Upper lobe of left lung (tissue), 6 donors: ENCODE data around the gene TCF23. TPM values are rescaled to one million over a fixed set of nuclear protein-coding genes. Genes with fewer than 3 reads are reported as not detected.

Experiments used
- ATAC-seq, 2 donors: fragments of 200-7000 bp; cut with Tn5 transposase; one replicate each; pipeline ENCODE4 v1.9.1; 2022; ENCODE audit warnings: mild to moderate bottlenecking in 2 of 2, moderate library complexity in 2 of 2; ENCODE audit not compliant: low FRiP score in 2 of 2
- DNase-seq, 2 donors: peaks; one replicate each; pipeline ENCODE4 v3.0.0-alpha.2; 2019 to 2020
- H3K27ac ChIP-seq, 4 donors: fragments of 200-600 bp; sonication (generic); one replicate each; pipeline ENCODE4 v1.5.1; 2016 to 2019
- H3K27me3 ChIP-seq, 4 donors: fragments of 200-600 bp; sonication (generic); one replicate each; pipeline ENCODE4 v1.5.1; 2017 to 2019
- H3K36me3 ChIP-seq, 4 donors: fragments of 200-600 bp; sonication (generic); one replicate each; pipeline ENCODE4 v1.5.1; 2016 to 2019
- H3K4me1 ChIP-seq, 4 donors: fragments of 200-600 bp; sonication (generic); one replicate each; pipeline ENCODE4 v1.5.1; 2018 to 2019
- H3K4me3 ChIP-seq, 4 donors: fragments of 200-600 bp; sonication (generic); one replicate each; pipeline ENCODE4 v1.5.1; 2017 to 2019; ENCODE audit warnings: mild to moderate bottlenecking in 2 of 4, moderate library complexity in 1 of 4
- H3K9me3 ChIP-seq, 4 donors: fragments of 200-600 bp; sonication (generic); one replicate each; pipeline ENCODE4 v1.5.1; 2018 to 2019
- EP300 ChIP-seq, 4 donors: sonication (generic); formaldehyde crosslinking; IDR thresholded peaks; one replicate each; pipeline ENCODE4 v1.5.1; 2017; ENCODE audit warnings: antibody characterized with exemption in 4 of 4, control low read depth in 2 of 4
- POLR2A ChIP-seq, 4 donors: fragments of 450-650 bp; IDR thresholded peaks; one replicate each; pipeline ENCODE4 v1.5.1; 2016 to 2017; ENCODE audit warnings: antibody characterized with exemption in 4 of 4, mild to moderate bottlenecking in 2 of 4
- POLR2AphosphoS5 ChIP-seq, 2 donors: sonication (generic); formaldehyde crosslinking; IDR thresholded peaks; one replicate each; pipeline ENCODE4 v1.5.1; 2017; ENCODE audit warnings: antibody characterized with exemption in 2 of 2
- WGBS, 2 donors: methylation state at CpG; one replicate each; pipeline ENCODE4 v1.1.5; 2017 to 2018; 5-methylcytosine and 5-hydroxymethylcytosine counted together
- total RNA-seq, 6 donors: library from RNA; depleted of rRNA in 4 of 6; stranded (reverse); fragments of >200 nt in 4 of 6; gene quantifications; one replicate each; pipeline versions ENCODE4 v1.1.0 to v1.2.1, GENCODE V29; 2016 to 2021
- TF ChIP-seq, protein P1 (sequence below), 6 experiments: fragments of 450-650 bp in 4 of 6; fragments of 200-600 bp in 2 of 6; sonication (generic) in 2 of 6; IDR thresholded peaks; one replicate each; pipeline ENCODE4 v1.5.1; 2016 to 2019; ENCODE audit warnings: antibody characterized with exemption in 6 of 6
- donor health status: DM: no; HTN: no; CAD: no; lungs with moderate emphysema.
- donor health status: DM: no; HTN: yes; CAD: no; lungs with severe emphysema.

TCF23 gene
- under 1 TPM in 2 of 6 donors, not detected in 4; 0.13 to 0.20 TPM for total RNA-seq

DNA sequence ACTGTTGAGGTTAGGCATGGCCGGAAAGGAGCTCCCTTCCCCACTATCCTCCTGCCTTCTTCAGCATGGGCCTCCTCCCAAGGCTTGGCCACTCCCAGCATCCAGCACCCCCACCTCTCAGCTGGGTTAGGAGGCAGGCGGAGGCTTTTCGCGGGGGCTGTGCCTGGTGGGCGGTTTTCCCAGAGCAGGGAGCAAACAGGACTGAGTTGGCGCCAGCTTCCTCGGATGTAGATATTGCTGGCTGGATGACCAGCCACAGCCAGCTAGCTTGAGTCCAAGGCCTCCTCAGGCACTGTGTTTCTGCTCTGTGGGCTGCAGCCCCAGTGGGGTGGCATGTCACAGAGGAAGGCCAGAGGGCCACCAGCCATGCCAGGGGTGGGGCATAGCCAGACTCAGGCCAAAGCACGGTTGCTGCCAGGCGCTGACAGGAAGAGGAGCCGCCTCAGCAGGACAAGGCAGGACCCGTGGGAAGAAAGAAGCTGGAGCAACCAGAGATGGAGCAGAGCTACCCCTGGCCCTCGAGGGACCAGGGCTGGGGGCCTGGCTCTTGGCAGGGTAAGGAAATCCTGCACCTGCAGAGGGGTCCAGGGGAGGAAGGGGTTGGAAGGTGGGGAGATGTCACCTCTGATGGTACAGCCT, at the start of gene TCF23:
Gene TCF23 (plus strand): TSS at position 204 of the 639 bp plus-strand sequence. CDS start 130 bp downstream, at position 334.
- ATAC-seq (peak in 1 of 2 donors; percentile 50), DNase-seq (no peak)
- Histone ChIP-seq H3K27ac (no peak within 1 kb of the TSS), H3K4me3 (no peak within 1 kb of the TSS), H3K9me3 (no peaks in the 10 kb centered on the region), H3K27me3 (no peaks in the 10 kb centered on the region), H3K36me3 (no peaks in the 10 kb centered on the region), H3K4me1 (no peaks in the 10 kb centered on the region)
- 68 to 77% methylated on average over 4 to 12 of the region's 12 CpGs for WGBS, 2 donors
- TF ChIP-seq EP300 (IDR thresholded peaks at IDR 0.05) (no peak), POLR2AphosphoS5 (IDR thresholded peaks at IDR 0.05) (no peak), POLR2A (IDR thresholded peaks at IDR 0.05) (no peak)
- TF ChIP-seq, protein P1, sequence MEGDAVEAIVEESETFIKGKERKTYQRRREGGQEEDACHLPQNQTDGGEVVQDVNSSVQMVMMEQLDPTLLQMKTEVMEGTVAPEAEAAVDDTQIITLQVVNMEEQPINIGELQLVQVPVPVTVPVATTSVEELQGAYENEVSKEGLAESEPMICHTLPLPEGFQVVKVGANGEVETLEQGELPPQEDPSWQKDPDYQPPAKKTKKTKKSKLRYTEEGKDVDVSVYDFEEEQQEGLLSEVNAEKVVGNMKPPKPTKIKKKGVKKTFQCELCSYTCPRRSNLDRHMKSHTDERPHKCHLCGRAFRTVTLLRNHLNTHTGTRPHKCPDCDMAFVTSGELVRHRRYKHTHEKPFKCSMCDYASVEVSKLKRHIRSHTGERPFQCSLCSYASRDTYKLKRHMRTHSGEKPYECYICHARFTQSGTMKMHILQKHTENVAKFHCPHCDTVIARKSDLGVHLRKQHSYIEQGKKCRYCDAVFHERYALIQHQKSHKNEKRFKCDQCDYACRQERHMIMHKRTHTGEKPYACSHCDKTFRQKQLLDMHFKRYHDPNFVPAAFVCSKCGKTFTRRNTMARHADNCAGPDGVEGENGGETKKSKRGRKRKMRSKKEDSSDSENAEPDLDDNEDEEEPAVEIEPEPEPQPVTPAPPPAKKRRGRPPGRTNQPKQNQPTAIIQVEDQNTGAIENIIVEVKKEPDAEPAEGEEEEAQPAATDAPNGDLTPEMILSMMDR (IDR thresholded peaks at IDR 0.05): no peak

DNA sequence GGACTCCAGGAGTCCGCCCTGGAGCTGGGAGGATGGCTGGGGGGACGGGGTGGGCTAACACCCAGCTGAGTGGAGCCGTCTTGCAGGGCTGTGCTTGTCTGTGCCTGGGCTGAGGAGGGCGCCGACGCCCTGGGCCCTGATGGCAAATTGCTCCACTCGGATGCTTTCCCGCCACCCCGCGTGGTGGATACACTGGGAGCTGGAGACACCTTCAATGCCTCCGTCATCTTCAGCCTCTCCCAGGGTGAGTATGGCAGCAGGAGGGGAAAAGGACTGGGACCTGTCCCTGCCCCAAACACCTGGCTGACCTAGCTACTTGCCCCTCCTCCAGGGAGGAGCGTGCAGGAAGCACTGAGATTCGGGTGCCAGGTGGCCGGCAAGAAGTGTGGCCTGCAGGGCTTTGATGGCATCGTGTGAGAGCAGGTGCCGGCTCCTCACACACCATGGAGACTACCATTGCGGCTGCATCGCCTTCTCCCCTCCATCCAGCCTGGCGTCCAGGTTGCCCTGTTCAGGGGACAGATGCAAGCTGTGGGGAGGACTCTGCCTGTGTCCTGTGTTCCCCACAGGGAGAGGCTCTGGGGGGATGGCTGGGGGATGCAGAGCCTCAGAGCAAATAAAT, 49.4 kb upstream of the TCF23 start:
- WGBS, 2 donors: 91 to 95% methylated on average over 14 to 16 of the region's 19 CpGs
- no peak overlapping the region for H3K4me3 ChIP-seq
- no peaks in the 10 kb centered on the region for H3K9me3 ChIP-seq
- no peaks in the 10 kb centered on the region for H3K27me3 ChIP-seq
- H3K4me1 ChIP-seq: peaks cover 7 to 15% (median 10%) of the 10 kb centered on the region in 4 donors
- TF ChIP-seq, protein P1 (IDR thresholded peaks at IDR 0.05): no peak
- TF ChIP-seq POLR2AphosphoS5 (IDR thresholded peaks at IDR 0.05) (no peak), POLR2A (IDR thresholded peaks at IDR 0.05) (no peak), EP300 (IDR thresholded peaks at IDR 0.05) (no peak)
- no peak for ATAC-seq
- DNase-seq: peak in 1 of 2 donors; percentile 52
- H3K36me3 ChIP-seq: no peaks in the 10 kb centered on the region
- H3K27ac ChIP-seq: no peak overlapping the region

DNA sequence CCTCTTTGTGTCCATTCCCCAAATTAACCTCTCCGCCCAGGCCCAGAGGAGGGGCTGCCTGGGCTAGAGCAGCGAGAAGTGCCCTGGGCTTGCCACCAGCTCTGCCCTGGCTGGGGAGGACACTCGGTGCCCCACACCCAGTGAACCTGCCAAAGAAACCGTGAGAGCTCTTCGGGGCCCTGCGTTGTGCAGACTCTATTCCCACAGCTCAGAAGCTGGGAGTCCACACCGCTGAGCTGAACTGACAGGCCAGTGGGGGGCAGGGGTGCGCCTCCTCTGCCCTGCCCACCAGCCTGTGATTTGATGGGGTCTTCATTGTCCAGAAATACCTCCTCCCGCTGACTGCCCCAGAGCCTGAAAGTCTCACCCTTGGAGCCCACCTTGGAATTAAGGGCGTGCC, 48.8 kb upstream of the TCF23 start:
- Histone ChIP-seq H3K9me3 (no peaks in the 10 kb centered on the region), H3K4me1 (peaks cover 7 to 15% (median 10%) of the 10 kb centered on the region in 4 donors), H3K4me3 (no peak overlapping the region), H3K36me3 (no peaks in the 10 kb centered on the region), H3K27me3 (no peaks in the 10 kb centered on the region), H3K27ac (no peak overlapping the region)
- peak in 1 of 2 donors; percentile 36 for DNase-seq
- no peak for TF ChIP-seq EP300 (IDR thresholded peaks at IDR 0.05)
- TF ChIP-seq POLR2AphosphoS5 (IDR thresholded peaks at IDR 0.05): no peak
- TF ChIP-seq POLR2A (IDR thresholded peaks at IDR 0.05): no peak
- TF ChIP-seq, protein P1 (IDR thresholded peaks at IDR 0.05): no peak
- no peak for ATAC-seq
- 88 to 100% methylated on average over 1 to 10 of the region's 10 CpGs for WGBS, 2 donors

DNA sequence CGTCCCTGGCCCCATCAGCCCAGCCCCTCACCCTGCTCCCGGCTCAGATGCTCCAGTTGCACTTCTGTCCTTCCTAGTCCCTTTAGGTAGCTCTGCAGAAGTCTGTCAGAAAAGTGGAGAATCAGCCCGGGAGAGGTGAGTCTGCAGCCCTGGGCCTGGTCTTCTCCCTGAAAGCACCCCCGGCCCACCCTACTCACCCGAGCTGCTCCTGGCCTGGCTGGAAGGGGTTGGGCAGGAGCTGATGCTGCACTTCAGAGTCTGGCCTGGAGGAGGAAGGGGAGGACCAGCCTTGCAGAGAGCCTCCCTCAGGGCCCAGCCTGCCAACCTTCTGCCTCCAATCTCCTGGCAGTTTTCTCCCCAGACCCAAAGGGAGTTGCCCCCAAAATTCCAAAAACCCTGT, 46.5 kb upstream of the TCF23 start:
- Histone ChIP-seq H3K9me3 (no peaks in the 10 kb centered on the region), H3K27me3 (no peaks in the 10 kb centered on the region), H3K4me3 (no peak overlapping the region), H3K36me3 (no peaks in the 10 kb centered on the region), H3K4me1 (no peaks in the 10 kb centered on the region), H3K27ac (no peak overlapping the region)
- DNase-seq (peak in 1 of 2 donors; percentile 34), ATAC-seq (no peak)
- 67 to 89% methylated on average over 5 of the region's 5 CpGs for WGBS, 2 donors
- TF ChIP-seq EP300 (IDR thresholded peaks at IDR 0.05) (no peak), POLR2A (IDR thresholded peaks at IDR 0.05) (no peak), POLR2AphosphoS5 (IDR thresholded peaks at IDR 0.05) (no peak)
- TF ChIP-seq, protein P1 (IDR thresholded peaks at IDR 0.05): no peak
